ENCODE results near the gene RILPL2.
"Not testable (repeated sequence)": the region's sequence is repeated elsewhere in the genome, so short reads cannot be mapped to it uniquely, and the experiment has no call there.

The RILPL2 gene

GRCh38 chr12:123436017-123436964, at the start of gene RILPL2:
Gene RILPL2 (minus strand): TSS chr12:123436684. CDS start chr12:123436420, 264 bp downstream.
- no peak for TF ChIP-seq JUND (IDR thresholded peaks at IDR 0.05; ENCODE audit: low read depth)
- peak; percentile 90 to 92 for DNase-seq (ENCODE audit: low read depth in 1 of 2, low spot score in 1 of 2)
- in situ Hi-C loops (cut with HindIII; ENCODE audit: low pct_unique_long_range_greater_than_20kb, low sequenced_read_pairs), result no loop called here

- no peak for TF ChIP-seq JUND (IDR thresholded peaks at IDR 0.05; ENCODE audit: low read depth)
Observed at GRCh38 chr12:123485756-123486155, 49.3 kb upstream of the RILPL2 start.

GRCh38 chr12:123483602-123484248, 47.2 kb upstream of the RILPL2 start:
- no peak for TF ChIP-seq JUND (IDR thresholded peaks at IDR 0.05; ENCODE audit: low read depth)
- in situ Hi-C loops (cut with HindIII; ENCODE audit: low pct_unique_long_range_greater_than_20kb, low sequenced_read_pairs), result no loop called here

More at GRCh38 chr12:123485756-123486155, 49.3 kb upstream of the RILPL2 start:
- DNase-seq (ENCODE audit: low read depth in 1 of 2, low spot score in 1 of 2), result no peak
- in situ Hi-C loops (cut with HindIII; ENCODE audit: low pct_unique_long_range_greater_than_20kb, low sequenced_read_pairs), result no loop called here

GRCh38 chr12:123482876-123483275, 46.4 kb upstream of the RILPL2 start:
- TF ChIP-seq JUND (IDR thresholded peaks at IDR 0.05; ENCODE audit: low read depth), result no peak
- in situ Hi-C loops (cut with HindIII; ENCODE audit: low pct_unique_long_range_greater_than_20kb, low sequenced_read_pairs), result no loop called here

More at GRCh38 chr12:123483602-123484248, 47.2 kb upstream of the RILPL2 start:
- DNase-seq (ENCODE audit: low read depth in 1 of 2, low spot score in 1 of 2), result no peak

GRCh38 chr12:123481251-123481650, 44.8 kb upstream of the RILPL2 start:
- in situ Hi-C loops (cut with HindIII; ENCODE audit: low pct_unique_long_range_greater_than_20kb, low sequenced_read_pairs); DNase-seq (ENCODE audit: low read depth in 1 of 2, low spot score in 1 of 2): not testable (repeated sequence)

More at GRCh38 chr12:123482876-123483275, 46.4 kb upstream of the RILPL2 start:
- no peak for DNase-seq (ENCODE audit: low read depth in 1 of 2, low spot score in 1 of 2)

GRCh38 chr12:123479442-123480180, 43.1 kb upstream of the RILPL2 start:
- in situ Hi-C loops (cut with HindIII; ENCODE audit: low pct_unique_long_range_greater_than_20kb, low sequenced_read_pairs), result no loop called here
- no peak for DNase-seq (ENCODE audit: low read depth in 1 of 2, low spot score in 1 of 2)
- no peak for TF ChIP-seq JUND (IDR thresholded peaks at IDR 0.05; ENCODE audit: low read depth)

GRCh38 chr12:123478762-123479161, 42.3 kb upstream of the RILPL2 start:
- DNase-seq (ENCODE audit: low read depth in 1 of 2, low spot score in 1 of 2), result no peak
- in situ Hi-C loops (cut with HindIII; ENCODE audit: low pct_unique_long_range_greater_than_20kb, low sequenced_read_pairs), result no loop called here

GRCh38 chr12:123478069-123478468, 41.6 kb upstream of the RILPL2 start:
- in situ Hi-C loops (cut with HindIII; ENCODE audit: low pct_unique_long_range_greater_than_20kb, low sequenced_read_pairs), result no loop called here
- DNase-seq (ENCODE audit: low read depth in 1 of 2, low spot score in 1 of 2), result no peak
- TF ChIP-seq JUND (IDR thresholded peaks at IDR 0.05; ENCODE audit: low read depth), result no peak

More at GRCh38 chr12:123478762-123479161, 42.3 kb upstream of the RILPL2 start:
- TF ChIP-seq JUND (IDR thresholded peaks at IDR 0.05; ENCODE audit: low read depth), result no peak

- TF ChIP-seq JUND (IDR thresholded peaks at IDR 0.05; ENCODE audit: low read depth), result no peak
Observed at GRCh38 chr12:123475246-123475703, 38.8 kb upstream of the RILPL2 start.

GRCh38 chr12:123474485-123475245, 38.2 kb upstream of the RILPL2 start:
- in situ Hi-C loops (cut with HindIII; ENCODE audit: low pct_unique_long_range_greater_than_20kb, low sequenced_read_pairs), result no loop called here
- no peak for DNase-seq (ENCODE audit: low read depth in 1 of 2, low spot score in 1 of 2)
- no peak for TF ChIP-seq JUND (IDR thresholded peaks at IDR 0.05; ENCODE audit: low read depth)

More at GRCh38 chr12:123475246-123475703, 38.8 kb upstream of the RILPL2 start:
- no peak for DNase-seq (ENCODE audit: low read depth in 1 of 2, low spot score in 1 of 2)
- in situ Hi-C loops (cut with HindIII; ENCODE audit: low pct_unique_long_range_greater_than_20kb, low sequenced_read_pairs), result no loop called here

GRCh38 chr12:123472438-123472849, 36.0 kb upstream of the RILPL2 start:
- in situ Hi-C loops (cut with HindIII; ENCODE audit: low pct_unique_long_range_greater_than_20kb, low sequenced_read_pairs), result no loop called here
- no peak for TF ChIP-seq JUND (IDR thresholded peaks at IDR 0.05; ENCODE audit: low read depth)
- DNase-seq (ENCODE audit: low read depth in 1 of 2, low spot score in 1 of 2), result no peak
